ENCODE results near the gene STX8. TPM values are rescaled to one million over a fixed set of nuclear protein-coding genes. Genes with fewer than 3 reads are reported as not detected.

Gene STX8
- total and polyA plus RNA-seq, 3 donors from 2014 or later, result 103 to 160 (median 125) TPM

GRCh38 chr17:9479964-9480363 is 95.7 kb downstream of the STX8 start:
- no peaks in the 10 kb centered on the region for H3K27me3 ChIP-seq
- WGBS, 2 donors, result 84 to 89% methylated on average over 4 of the region's 4 CpGs

GRCh38 chr17:9478889-9479288 is 96.7 kb downstream of the STX8 start:
- WGBS, 2 donors, result 90 to 94% methylated on average over 3 of the region's 3 CpGs
- Histone ChIP-seq H3K27ac (no peak overlapping the region), H3K4me1 (no peaks in the 10 kb centered on the region), H3K36me3 (ENCODE audit: low read depth, missing control alignments) (no peaks in the 10 kb centered on the region), H3K4me3 (no peak overlapping the region), H3K27me3 (no peaks in the 10 kb centered on the region), H3K9me3 (no peaks in the 10 kb centered on the region)
- no peak for DNase-seq
- intact Hi-C loops (cut with DNase I; ENCODE audit: low total_unique reads), result no loop called here
- TF ChIP-seq POLR2A (IDR thresholded peaks at IDR 0.05), result no peak
- no peak for TF ChIP-seq CTCF (IDR thresholded peaks at IDR 0.05)

More at GRCh38 chr17:9479964-9480363, 95.7 kb downstream of the STX8 start:
- Histone ChIP-seq H3K36me3 (ENCODE audit: low read depth, missing control alignments) (no peaks in the 10 kb centered on the region), H3K9me3 (no peaks in the 10 kb centered on the region), H3K27ac (no peak overlapping the region), H3K4me1 (no peaks in the 10 kb centered on the region), H3K4me3 (no peak overlapping the region)
- TF ChIP-seq CTCF (IDR thresholded peaks at IDR 0.05), result no peak
- TF ChIP-seq POLR2A (IDR thresholded peaks at IDR 0.05), result no peak
- DNase-seq, result no peak
- intact Hi-C loops (cut with DNase I; ENCODE audit: low total_unique reads), result no loop called here

- Histone ChIP-seq H3K27ac (no peak overlapping the region), H3K36me3 (ENCODE audit: low read depth, missing control alignments) (no peaks in the 10 kb centered on the region), H3K27me3 (no peaks in the 10 kb centered on the region), H3K4me1 (peaks cover 1% of the 10 kb centered on the region), H3K9me3 (no peaks in the 10 kb centered on the region), H3K4me3 (no peak overlapping the region)
- TF ChIP-seq POLR2A (IDR thresholded peaks at IDR 0.05) (no peak), CTCF (IDR thresholded peaks at IDR 0.05) (no peak)
- WGBS, 2 donors, result 91 to 99% methylated on average over 4 of the region's 4 CpGs
- intact Hi-C loops (cut with DNase I; ENCODE audit: low total_unique reads), result no loop called here
- DNase-seq, result no peak
Observed at GRCh38 chr17:9475101-9475658, 100.4 kb downstream of the STX8 start.

GRCh38 chr17:9473711-9474110 is 101.9 kb downstream of the STX8 start:
- no peaks in the 10 kb centered on the region for H3K27me3 ChIP-seq
- DNase-seq, result no peak
- H3K4me1 ChIP-seq, result peaks cover 5% of the 10 kb centered on the region
- H3K4me3 ChIP-seq, result no peak overlapping the region
- H3K27ac ChIP-seq, result no peak overlapping the region
- WGBS, 2 donors, result 76 to 81% methylated on average over 4 of the region's 4 CpGs
- intact Hi-C loops (cut with DNase I; ENCODE audit: low total_unique reads), result no loop called here
- H3K9me3 ChIP-seq, result no peaks in the 10 kb centered on the region
- no peak for TF ChIP-seq CTCF (IDR thresholded peaks at IDR 0.05)
- TF ChIP-seq POLR2A (IDR thresholded peaks at IDR 0.05), result no peak
- H3K36me3 ChIP-seq (ENCODE audit: low read depth, missing control alignments), result no peaks in the 10 kb centered on the region

- Histone ChIP-seq H3K36me3 (ENCODE audit: low read depth, missing control alignments) (no peaks in the 10 kb centered on the region), H3K27ac (no peak overlapping the region), H3K4me1 (peaks cover 6% of the 10 kb centered on the region), H3K9me3 (no peaks in the 10 kb centered on the region), H3K4me3 (no peak overlapping the region), H3K27me3 (no peaks in the 10 kb centered on the region)
- no peak for DNase-seq
- intact Hi-C loops (cut with DNase I; ENCODE audit: low total_unique reads), result no loop called here
- 67 to 73% methylated on average over 3 of the region's 3 CpGs for WGBS, 2 donors
- TF ChIP-seq CTCF (IDR thresholded peaks at IDR 0.05) (no peak), POLR2A (IDR thresholded peaks at IDR 0.05) (no peak)
Observed at GRCh38 chr17:9472541-9472940, 103.1 kb downstream of the STX8 start.
